RCC 7860 (cell line): ENCODE measurements around the gene TPK1.
"Not testable (repeated sequence)": the region's sequence is repeated elsewhere in the genome, so short reads cannot be mapped to it uniquely, and the experiment has no call there.

Experiments used
- DNase-seq: peaks from one replicate; pipeline ENCODE4 v3.0.0-alpha.2; 2015; ENCODE audit warnings: low spot score
- FAIRE-seq: peaks from 2 replicates; lab custom pipeline; 2012; peaks lifted over from hg19 to GRCh38; lab: Jason Lieb, UNC

The TPK1 gene

DNA sequence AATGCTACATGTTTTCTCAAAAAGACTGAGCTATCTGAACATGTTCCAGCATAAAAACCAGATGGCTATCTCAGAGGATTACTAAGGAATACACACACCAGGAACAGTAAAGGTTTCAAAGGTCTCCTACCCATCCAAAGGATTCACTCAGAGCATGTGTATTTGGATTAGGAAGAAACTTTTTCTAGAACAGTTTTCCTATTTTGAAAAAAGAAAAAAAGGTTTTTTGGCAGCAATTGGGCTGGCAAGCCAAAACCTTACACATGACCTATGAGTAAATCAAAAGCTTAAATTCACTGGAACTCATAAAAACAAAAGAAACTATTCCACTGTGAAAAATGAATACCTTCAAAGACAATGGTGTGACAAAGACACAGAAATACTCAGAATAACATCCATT is 9.6 kb downstream of the TPK1 start:
- DNase-seq (no peak), FAIRE-seq (peak; percentile 76)

DNA sequence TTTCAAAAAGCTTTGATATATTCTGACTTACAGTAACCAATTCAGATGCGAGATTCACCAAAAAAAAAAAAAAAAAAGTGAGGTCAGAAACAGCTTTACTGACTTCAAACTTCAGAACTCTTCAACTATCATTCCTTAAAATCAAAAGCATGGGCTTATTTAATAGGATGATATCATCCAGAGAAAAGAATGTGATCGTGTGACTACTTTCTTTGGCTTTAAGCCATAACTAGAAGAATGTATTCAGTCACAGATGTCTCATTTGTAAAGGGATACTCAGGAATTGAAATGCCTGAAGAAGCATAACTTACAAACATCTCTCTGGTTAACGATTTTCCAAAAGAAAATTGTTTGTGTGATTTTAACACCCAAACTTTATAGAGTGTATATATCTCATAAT is 11.5 kb downstream of the TPK1 start:
- DNase-seq (peak; percentile 94), FAIRE-seq (peak; percentile 99)

DNA sequence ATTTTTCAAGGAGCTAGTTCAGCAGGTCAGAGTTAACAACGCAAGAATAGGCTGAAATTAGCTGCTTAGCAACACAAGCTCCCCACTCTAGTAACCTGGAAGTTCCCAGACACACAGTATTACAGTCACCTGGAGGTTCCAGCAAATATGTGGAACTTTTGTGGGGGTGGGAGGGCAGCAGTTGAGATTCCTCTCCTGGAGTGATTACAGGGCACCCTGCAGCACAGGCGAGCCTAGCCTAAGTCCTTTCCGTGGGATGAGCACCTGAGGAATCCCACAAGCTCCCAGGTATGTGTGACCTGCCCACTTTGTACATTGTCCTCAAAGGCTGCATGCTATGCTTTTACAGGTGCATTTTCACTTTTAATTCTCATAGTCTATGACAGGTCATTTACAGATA is 13.6 kb downstream of the TPK1 start:
- no peak for DNase-seq
- no peak for FAIRE-seq

DNA sequence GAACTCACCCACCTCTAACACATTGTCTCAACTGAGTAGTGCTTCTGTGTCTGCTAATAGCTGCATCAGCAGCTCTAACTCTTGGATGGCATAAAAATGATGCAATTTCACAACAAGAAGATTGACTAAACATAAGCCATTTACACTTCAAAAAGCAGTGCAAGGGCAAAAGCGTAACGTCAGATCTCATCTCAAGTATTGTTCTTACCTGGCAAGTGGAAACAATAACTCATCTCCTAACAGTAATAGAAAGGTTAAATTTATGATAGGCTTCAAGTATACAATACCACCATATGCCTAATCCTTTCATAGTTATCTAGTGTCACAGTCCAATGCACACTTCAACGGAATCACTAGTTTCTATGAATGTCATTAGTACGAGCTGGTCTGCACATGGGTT is 14.8 kb downstream of the TPK1 start:
- peak; percentile 85 for FAIRE-seq
- DNase-seq: peak; percentile 25

DNA sequence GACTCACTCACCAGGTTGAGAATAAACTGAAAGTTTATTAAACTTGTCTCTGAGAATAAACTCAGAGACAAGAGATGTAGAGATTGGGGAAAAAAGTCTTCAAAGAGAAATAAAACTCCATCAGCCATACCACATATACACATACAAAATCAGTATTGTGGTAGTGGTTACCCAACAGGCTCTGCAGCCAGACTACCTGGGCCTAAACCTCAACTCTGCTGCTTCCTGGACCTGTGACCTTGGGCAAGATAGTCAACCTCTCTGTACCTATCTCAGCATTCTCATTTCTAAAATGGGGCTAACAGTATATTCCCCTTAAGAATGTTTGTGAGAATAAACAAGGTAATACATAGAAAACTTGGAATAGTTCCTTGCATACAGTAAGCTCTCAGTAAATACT is 15.3 kb downstream of the TPK1 start:
- no peak for DNase-seq
- FAIRE-seq: no peak

DNA sequence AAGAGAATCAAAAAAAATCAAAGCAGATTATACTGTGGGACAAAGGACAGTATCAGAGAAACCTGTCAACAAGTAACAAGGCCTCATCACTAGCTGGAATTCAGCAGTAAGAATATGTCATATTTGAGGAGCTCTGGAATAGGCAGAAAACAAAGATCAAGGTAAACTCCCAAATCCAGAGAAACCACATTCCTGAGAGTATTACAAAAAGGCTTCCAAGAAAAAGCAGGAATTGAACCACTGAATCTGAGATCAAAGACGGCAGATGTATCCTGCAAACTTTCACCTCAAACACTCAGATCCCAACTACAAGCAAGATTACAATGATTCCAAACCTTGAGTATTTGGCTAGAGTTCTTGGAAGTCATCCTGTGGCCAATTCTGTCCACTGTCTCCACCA is 16.3 kb downstream of the TPK1 start:
- FAIRE-seq (no peak), DNase-seq (no peak)

DNA sequence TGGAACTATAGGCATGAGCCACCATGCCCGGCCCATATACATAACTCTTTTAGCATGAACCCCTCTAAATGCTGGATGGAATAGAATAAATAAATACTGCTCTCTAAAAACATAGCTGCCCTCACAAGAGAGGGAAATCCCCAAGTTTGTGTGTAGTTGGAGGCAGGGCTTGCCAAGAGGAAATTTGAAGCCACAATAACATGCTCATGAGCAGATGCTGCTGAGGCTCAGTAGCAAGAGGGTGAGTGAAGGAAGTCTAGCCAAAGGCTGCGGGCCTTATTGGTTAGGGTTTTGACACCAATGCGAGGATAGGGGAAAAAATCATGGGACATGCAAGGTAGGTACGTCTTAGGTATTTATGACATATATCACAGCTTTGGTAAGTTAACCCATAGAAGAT is 17.3 kb downstream of the TPK1 start:
- no peak for DNase-seq
- FAIRE-seq: no peak

DNA sequence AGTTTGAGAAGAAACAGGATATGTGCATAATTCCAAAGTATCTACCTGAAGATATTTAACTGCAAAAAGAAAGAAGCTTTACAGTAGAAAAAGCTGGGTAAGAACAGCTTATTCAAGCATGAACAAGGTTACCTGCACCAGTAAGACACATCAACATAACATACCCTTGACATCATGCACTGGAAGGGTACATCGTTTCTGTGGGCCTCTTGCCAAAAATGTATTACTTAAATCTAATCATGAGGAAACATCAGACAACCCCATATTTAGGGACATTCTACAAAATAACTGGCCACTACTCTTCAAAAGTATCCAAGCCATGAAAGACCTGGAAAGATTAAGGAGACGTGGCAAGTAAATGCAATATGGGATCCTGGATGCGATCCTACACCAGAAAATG is 18.9 kb downstream of the TPK1 start:
- DNase-seq: no peak
- peak; percentile 34 for FAIRE-seq

DNA sequence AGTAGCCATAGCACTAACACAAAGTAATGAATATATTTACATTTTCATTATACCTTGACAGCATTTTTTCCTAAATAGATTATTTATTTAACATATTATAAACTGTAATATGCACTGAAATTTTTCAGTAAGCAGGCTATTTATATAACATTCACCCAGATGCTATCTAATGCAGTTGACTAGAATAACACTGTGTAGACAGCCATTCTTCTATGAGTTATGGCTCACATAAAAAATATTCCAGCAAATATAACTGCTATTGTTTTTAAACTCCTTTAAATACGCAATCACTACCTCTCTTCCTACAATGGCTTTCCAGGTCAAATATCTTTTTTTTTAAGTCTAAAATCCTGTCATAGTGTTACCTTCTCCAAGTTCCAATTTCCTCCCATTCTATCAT is 21.6 kb downstream of the TPK1 start:
- FAIRE-seq (no peak), DNase-seq (no peak)

DNA sequence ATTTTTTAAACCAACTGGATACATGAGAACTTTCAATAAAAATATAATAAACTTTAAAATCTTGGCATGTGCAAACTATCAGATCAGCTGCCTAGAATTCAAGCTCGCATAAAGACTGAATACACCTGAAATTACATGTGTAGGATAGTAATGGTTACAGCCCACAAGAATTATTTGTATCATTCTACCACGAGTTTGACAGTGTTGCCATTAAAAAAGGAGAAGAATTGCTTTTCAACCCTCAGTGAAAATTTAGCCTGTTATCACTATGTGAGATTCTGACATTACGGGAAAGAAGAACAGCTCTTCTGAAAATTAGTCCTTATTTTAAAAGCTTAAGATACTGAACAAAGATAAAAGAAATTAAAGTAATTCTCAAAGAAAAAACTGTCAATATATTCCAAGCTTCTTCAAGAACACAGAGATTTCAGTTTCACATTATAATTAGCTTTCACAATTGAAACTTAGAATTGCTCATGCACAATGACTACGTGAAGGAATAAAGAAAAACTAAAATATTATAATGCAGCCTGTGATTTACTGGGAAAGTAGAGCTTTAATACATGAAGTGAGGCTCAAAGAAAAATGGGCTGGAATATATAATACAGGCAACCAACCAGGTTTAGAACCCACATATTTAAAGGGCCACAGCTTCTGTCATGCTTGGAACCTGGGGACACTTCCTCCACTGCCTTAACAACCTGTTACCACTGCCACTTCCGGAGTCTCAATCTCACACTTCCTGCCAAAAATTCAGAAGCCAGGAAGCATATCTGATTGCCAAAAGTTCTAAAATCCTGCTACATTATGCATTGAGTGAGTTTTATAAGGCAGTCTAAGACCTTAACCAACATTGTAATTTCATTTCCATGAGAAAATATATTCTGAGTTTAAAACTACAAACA is 23.2 kb downstream of the TPK1 start:
- FAIRE-seq (no peak), DNase-seq (no peak)

DNA sequence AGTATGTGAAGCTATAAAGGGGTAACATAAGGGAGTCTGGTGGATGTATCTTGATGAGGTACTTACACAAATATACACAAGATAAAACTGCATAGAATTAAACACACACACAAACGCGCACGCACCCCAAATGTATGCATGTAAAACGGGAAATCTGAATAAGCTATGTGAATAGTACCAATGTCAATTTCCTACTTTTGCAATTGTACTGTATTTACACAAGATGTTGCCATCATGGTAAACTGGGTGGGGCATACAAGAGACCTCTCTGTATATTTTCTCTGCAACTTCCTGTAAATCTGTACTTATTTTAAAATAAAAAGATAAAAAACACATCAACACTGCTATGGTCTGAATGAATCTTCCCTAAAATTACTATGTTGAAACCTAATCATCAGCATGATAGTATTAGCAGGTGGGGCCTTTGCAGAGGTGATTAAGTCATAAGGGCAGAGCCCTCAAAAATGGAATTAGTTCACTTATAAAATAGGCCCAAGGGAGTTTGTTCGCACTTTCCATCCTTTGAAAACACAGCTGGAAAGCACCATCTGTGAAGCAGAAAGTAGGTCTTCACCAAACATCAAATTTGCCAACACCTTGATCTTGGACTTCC is 30.1 kb downstream of the TPK1 start:
- no peak for DNase-seq
- no peak for FAIRE-seq

DNA sequence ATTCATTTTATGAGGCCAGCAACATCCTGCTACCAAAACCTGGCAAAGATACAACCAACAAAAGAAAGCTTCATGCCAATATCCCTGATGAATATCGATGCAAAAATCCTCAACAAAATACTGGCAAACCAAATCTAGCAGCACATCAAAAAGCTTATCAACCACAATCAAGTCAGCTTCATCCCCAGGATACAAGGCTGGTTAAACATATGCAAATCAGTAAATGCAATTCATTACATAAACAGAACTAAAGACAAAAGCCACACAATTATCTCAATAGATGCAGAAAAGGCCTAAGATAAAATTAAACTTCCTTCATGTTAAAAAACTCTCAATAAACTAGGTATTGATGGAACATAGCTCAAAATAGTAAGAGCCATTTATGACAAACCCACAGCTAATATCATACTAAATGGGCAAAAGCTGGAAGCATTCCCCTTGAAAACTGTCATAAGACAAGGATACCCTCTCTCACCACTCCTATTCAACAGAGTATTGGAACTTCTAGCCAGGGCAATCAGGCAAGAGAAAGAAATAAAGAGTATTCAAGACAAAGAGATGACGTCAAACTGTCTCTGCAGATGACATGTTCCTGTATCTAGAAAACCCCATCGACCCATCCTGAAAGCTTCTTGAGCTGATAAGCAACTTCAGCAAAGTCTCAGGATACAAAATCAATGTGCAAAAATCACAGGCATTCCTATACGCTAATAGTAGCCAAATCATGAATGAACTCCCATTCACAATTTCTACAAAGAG is 35.0 kb downstream of the TPK1 start:
- not testable (repeated sequence) for DNase-seq, FAIRE-seq

DNA sequence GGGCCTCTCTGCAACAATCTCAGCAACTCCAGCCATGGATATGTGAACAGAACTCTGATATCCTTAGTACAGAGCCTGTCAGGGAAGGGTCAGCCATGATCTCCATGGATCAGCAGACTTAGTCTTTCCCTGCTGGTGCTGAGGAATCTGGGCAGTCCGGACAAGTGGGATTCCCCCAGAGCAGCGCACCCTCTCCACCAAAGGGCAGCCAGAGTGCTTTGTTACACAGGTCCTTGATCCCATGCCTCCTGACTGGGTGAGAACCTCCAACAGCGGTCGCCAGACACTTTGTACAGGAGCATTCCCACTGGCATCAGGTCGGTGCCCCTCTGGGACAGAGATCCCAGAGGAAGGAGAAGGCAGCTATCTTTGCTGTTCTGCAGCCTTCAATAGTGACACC is 38.9 kb downstream of the TPK1 start:
- FAIRE-seq (no peak), DNase-seq (no peak)

DNA sequence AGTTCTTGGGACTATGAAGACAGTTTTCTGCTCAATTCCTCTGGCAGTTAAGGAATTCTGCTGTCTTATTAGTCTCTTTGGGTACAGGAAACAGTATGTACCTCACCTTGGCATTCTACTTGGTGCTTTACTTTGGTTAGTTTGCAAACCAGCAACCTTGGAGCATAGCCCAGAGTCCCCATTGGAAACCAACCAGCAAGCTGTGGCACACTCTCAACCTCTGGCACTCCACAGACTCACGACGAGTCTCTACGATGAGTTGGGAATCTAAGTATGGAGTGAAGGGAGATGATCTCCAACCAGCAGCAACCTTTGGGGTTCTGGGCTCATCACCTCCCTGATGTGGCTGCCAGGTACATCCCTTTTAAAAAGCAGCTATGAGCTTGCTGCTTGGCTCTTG is 43.8 kb downstream of the TPK1 start:
- FAIRE-seq (no peak), DNase-seq (no peak)

DNA sequence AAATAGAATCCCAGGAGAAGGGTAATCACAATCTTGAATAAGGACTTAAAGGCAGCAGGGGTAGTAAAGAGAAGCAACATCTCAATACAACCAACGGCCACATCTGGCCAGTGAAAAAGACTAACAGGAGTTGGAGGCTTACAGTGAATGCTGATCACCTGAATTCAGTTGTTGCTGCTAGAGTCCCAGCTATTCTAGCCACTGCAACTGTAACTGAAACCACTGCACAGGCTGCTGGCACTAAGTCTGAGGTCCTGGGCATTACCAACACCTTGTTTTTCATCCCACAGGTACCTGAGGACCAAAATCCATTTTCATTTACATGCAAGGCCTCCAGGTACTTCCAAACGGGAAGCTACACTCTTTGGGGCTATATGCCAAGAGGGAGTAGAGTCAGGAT is 44.4 kb downstream of the TPK1 start:
- DNase-seq: no peak
- no peak for FAIRE-seq

DNA sequence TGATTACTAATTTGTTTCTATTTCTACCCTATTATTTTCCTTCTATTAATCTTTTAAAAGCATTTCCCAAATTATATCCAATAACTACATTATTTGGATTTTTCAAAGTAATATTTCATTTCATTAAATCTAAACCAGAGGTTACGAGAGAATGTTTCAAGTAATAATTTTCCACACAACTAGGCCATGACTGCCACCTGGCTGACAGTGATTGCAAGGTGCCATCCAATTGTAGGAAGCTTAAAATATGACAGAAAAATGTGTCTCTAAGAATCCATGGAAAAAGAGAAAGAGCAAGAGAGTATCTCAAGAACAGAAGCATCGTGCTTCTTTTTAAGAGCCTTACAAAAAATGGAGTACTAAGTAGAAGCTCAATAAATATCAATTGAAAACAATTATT is 48.7 kb downstream of the TPK1 start:
- FAIRE-seq: no peak
- DNase-seq: no peak

DNA sequence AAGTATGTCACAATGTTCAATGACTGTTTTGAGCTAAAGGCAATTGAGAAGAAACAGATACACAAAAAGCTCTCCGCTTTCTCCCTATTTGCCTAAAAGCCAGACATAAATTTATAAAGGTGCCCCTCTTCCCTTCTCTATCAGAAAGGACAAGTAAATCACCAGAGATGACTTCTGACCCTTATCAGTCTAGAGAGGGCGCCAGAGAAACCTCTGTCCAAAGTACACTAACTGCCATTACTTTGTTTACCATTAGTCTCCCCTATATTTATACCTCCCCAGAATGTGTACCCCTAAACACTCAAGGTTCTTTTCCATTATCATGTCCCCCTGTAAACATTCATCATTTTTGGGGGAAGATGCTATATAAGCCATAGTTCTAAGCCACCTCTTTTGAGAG is 49.3 kb downstream of the TPK1 start:
- no peak for DNase-seq
- no peak for FAIRE-seq

DNA sequence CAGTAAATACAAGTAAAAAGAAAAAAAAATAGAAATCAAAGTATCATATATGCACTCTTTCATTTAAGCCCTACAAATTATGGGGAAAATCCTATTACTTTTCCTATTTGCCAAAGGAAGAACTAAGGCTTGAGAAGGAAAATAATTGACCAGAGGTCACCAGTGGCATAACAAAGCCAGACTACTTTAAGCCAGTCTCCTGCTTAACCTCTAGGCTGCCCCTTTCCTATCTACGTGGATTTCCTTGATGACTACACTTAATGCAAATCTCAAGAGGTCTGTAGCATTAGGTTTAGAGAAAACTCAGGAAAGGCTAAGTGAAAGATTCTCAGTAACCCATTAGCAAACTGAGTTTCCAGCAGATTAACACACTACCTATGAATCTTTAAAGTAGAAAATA is 49.8 kb downstream of the TPK1 start:
- DNase-seq (no peak), FAIRE-seq (no peak)

DNA sequence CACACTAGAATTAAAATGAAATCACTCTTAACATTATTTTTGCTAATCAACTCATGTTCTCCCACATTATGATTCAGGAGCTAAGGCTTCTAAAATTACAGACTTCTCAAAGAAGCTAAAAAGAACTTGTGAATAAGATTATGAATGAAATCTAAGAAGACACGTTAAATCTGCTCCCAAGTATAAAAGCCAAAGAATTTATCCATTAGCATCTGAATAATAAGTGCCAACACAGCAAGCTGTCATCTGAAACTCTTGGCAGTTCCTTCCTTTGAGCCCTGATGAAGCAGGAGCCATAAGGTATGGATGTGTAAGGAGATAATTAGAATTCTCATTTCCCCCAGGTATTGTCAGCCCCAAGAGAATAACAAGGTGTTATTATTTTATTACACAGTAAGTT is 50.3 kb downstream of the TPK1 start:
- DNase-seq (no peak), FAIRE-seq (no peak)

DNA sequence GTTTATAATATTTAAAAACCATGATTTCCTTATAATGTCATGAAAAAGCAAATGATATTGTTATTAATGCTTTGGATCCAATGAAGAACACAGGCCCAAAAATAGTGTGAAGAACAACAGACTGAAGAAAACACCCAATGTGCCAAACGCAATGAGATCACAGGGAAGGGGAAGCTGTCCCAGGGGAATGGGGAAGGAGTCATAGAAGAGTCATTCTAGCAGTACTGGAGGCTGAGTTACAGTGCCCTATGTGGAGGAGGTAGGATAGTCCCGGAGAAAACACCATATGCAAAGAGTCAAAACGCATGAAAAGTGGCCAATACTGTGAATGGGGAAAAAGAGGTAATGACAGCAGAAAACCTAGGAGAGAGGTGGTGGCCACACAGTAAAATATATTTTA is 50.9 kb downstream of the TPK1 start:
- DNase-seq (no peak), FAIRE-seq (no peak)

DNA sequence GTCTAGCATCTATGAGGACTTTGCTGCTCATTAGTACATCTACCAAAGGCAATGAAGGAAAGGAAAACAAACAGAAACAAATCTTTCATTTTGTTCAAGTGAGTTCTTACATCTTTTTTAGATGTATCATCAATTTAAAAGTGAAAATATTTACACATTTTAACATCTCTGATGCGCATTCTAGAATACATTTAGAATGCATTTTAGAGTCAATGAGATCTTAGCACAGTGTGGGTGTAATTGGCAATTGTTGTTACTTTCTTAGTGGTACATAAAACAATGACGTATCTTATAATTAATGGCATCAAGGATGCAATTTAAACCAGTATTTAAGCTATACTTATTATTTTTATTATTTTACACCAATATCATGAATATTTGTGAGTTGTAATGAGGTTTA is 51.4 kb downstream of the TPK1 start:
- no peak for FAIRE-seq
- DNase-seq: no peak

DNA sequence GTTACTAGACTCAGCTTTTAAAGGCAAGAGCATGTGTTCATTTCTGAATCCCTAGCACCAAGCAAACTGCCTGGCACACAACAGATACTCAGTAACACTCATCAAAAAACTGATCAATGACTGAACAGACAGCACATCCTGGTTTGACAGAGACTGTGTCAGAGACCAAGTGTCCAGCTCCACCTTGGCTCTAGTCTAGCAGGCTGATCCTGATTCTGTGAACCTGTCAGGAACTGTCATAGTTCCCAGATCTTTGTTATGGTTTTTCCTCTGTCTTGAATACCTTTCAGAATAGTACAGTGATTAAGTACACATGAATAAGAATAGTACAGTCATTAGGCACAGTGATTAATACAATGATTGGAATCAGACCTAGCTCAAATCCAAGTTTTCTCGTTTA is 53.0 kb downstream of the TPK1 start:
- FAIRE-seq: no peak
- DNase-seq: no peak
